ENCODE results near the gene GPR75. TPM values are rescaled to one million over a fixed set of nuclear protein-coding genes. Genes with fewer than 3 reads are reported as not detected.
A peak's percentile ranks its signal among the peaks of the same experiment; 100 is the strongest.
"Not testable (repeated sequence)": the region's sequence is repeated elsewhere in the genome, so short reads cannot be mapped to it uniquely, and the experiment has no call there.

GPR75 gene
- total RNA-seq, 2 donors from 2014 or later: 1.3 to 2.5 TPM

- H3K36me3 ChIP-seq: no peaks in the 10 kb centered on the region
- DNase-seq (ENCODE audit: low spot score): no peak
- no peaks in the 10 kb centered on the region for H3K9me3 ChIP-seq
- peaks cover 0 to 13% of the 10 kb centered on the region in 2 donors for H3K4me1 ChIP-seq
- TF ChIP-seq CTCF (IDR thresholded peaks at IDR 0.05): no peak
- no peak overlapping the region for H3K27ac ChIP-seq
- no peaks in the 10 kb centered on the region for H3K27me3 ChIP-seq
- no peak overlapping the region for H3K4me3 ChIP-seq
Observed at GRCh38 chr2:53829273-53829979, 30.3 kb downstream of the GPR75 start.

GRCh38 chr2:53828331-53828730 lies 31.4 kb downstream of the GPR75 start:
- Histone ChIP-seq H3K4me3 (no peak overlapping the region), H3K27me3 (no peaks in the 10 kb centered on the region), H3K36me3 (no peaks in the 10 kb centered on the region), H3K4me1 (peaks cover 0 to 13% of the 10 kb centered on the region in 2 donors), H3K27ac (peak overlapping the region in 1 of 2 donors; percentile 47), H3K9me3 (no peaks in the 10 kb centered on the region)
- no peak for DNase-seq (ENCODE audit: low spot score)
- TF ChIP-seq CTCF (IDR thresholded peaks at IDR 0.05): no peak

GRCh38 chr2:53827398-53828175 lies 32.2 kb downstream of the GPR75 start:
- no peak for TF ChIP-seq CTCF (IDR thresholded peaks at IDR 0.05)
- H3K9me3 ChIP-seq: no peaks in the 10 kb centered on the region
- no peaks in the 10 kb centered on the region for H3K36me3 ChIP-seq
- H3K4me3 ChIP-seq: no peak overlapping the region
- no peaks in the 10 kb centered on the region for H3K27me3 ChIP-seq
- no peak for DNase-seq (ENCODE audit: low spot score)
- peak overlapping the region in 1 of 2 donors; percentile 47 for H3K27ac ChIP-seq
- H3K4me1 ChIP-seq: peaks cover 0 to 13% of the 10 kb centered on the region in 2 donors

- peaks cover 0 to 13% of the 10 kb centered on the region in 2 donors for H3K4me1 ChIP-seq
- no peak for DNase-seq (ENCODE audit: low spot score)
- no peaks in the 10 kb centered on the region for H3K27me3 ChIP-seq
- H3K9me3 ChIP-seq: no peaks in the 10 kb centered on the region
- no peak for TF ChIP-seq CTCF (IDR thresholded peaks at IDR 0.05)
- H3K27ac ChIP-seq: peak overlapping the region in 1 of 2 donors; percentile 47
- H3K36me3 ChIP-seq: no peaks in the 10 kb centered on the region
- H3K4me3 ChIP-seq: no peak overlapping the region
Observed at GRCh38 chr2:53826587-53827397, 33.0 kb downstream of the GPR75 start.

- Histone ChIP-seq H3K27ac (peak overlapping the region in 1 of 2 donors; percentile 47), H3K9me3 (no peaks in the 10 kb centered on the region), H3K4me3 (no peak overlapping the region), H3K36me3 (no peaks in the 10 kb centered on the region), H3K27me3 (no peaks in the 10 kb centered on the region), H3K4me1 (peaks cover 0 to 13% of the 10 kb centered on the region in 2 donors)
- no peak for DNase-seq (ENCODE audit: low spot score)
- TF ChIP-seq CTCF (IDR thresholded peaks at IDR 0.05): no peak
Observed at GRCh38 chr2:53826030-53826410, 33.7 kb downstream of the GPR75 start.

- not testable (repeated sequence) for DNase-seq (ENCODE audit: low spot score); H3K27me3 ChIP-seq; H3K27ac ChIP-seq; H3K4me3 ChIP-seq; H3K9me3 ChIP-seq
- peaks cover 0 to 13% of the 10 kb centered on the region in 2 donors for H3K4me1 ChIP-seq
- peaks cover 13% of the 10 kb centered on the region for H3K36me3 ChIP-seq
Observed at GRCh38 chr2:53823639-53824038, 36.1 kb downstream of the GPR75 start.

Data from right atrium auricular region (tissue), 2 donors.